ENCODE measurements around the gene PPP1R13B.

Gene PPP1R13B

GRCh38 chr14:103708750-103709187 lies 138.6 kb downstream of the PPP1R13B start:
- H3K9me3 ChIP-seq (ENCODE audit: insufficient read depth, low read length): no peaks in the 10 kb centered on the region
- H3K36me3 ChIP-seq (ENCODE audit: insufficient read depth, insufficient read length, low read length): peaks cover 93% of the 10 kb centered on the region
- DNase-seq (ENCODE audit: low read depth, low spot score): no peak
- H3K27me3 ChIP-seq (ENCODE audit: insufficient read depth, insufficient read length): no peaks in the 10 kb centered on the region
- H3K4me1 ChIP-seq (ENCODE audit: insufficient read depth, insufficient read length): peaks cover 18% of the 10 kb centered on the region
- H3K4me3 ChIP-seq (ENCODE audit: insufficient read length, low read depth): no peak overlapping the region
- TF ChIP-seq ZNF274 (IDR thresholded peaks at IDR 0.05; ENCODE audit: low read depth, low read length) (no peak), SUZ12 (IDR thresholded peaks at IDR 0.05; ENCODE audit: extremely low read depth, insufficient read depth, insufficient read length) (no peak), YY1 (IDR thresholded peaks at IDR 0.05; ENCODE audit: insufficient read depth, insufficient read length) (no peak)
- H3K9ac ChIP-seq (ENCODE audit: insufficient read length, low read depth): no peak overlapping the region

- TF ChIP-seq ZNF274 (IDR thresholded peaks at IDR 0.05; ENCODE audit: low read depth, low read length) (no peak), YY1 (IDR thresholded peaks at IDR 0.05; ENCODE audit: insufficient read depth, insufficient read length) (no peak), SUZ12 (IDR thresholded peaks at IDR 0.05; ENCODE audit: extremely low read depth, insufficient read depth, insufficient read length) (no peak)
- Histone ChIP-seq H3K4me1 (ENCODE audit: insufficient read depth, insufficient read length) (peaks cover 9% of the 10 kb centered on the region), H3K9me3 (ENCODE audit: insufficient read depth, low read length) (no peaks in the 10 kb centered on the region), H3K27me3 (ENCODE audit: insufficient read depth, insufficient read length) (no peaks in the 10 kb centered on the region), H3K36me3 (ENCODE audit: insufficient read depth, insufficient read length, low read length) (peaks cover 93% of the 10 kb centered on the region), H3K4me3 (ENCODE audit: insufficient read length, low read depth) (no peak overlapping the region), H3K9ac (ENCODE audit: insufficient read length, low read depth) (no peak overlapping the region)
- no peak for DNase-seq (ENCODE audit: low read depth, low spot score)
These were observed 139.8 kb downstream of the PPP1R13B start for GRCh38 chr14:103707329-103708263.

- Histone ChIP-seq H3K9me3 (ENCODE audit: insufficient read depth, low read length) (no peaks in the 10 kb centered on the region), H3K27me3 (ENCODE audit: insufficient read depth, insufficient read length) (no peaks in the 10 kb centered on the region), H3K4me3 (ENCODE audit: insufficient read length, low read depth) (no peak overlapping the region), H3K9ac (ENCODE audit: insufficient read length, low read depth) (no peak overlapping the region), H3K36me3 (ENCODE audit: insufficient read depth, insufficient read length, low read length) (peaks cover 93% of the 10 kb centered on the region), H3K4me1 (ENCODE audit: insufficient read depth, insufficient read length) (peaks cover 9% of the 10 kb centered on the region)
- no peak for TF ChIP-seq YY1 (IDR thresholded peaks at IDR 0.05; ENCODE audit: insufficient read depth, insufficient read length)
- TF ChIP-seq ZNF274 (IDR thresholded peaks at IDR 0.05; ENCODE audit: low read depth, low read length): no peak
- no peak for TF ChIP-seq SUZ12 (IDR thresholded peaks at IDR 0.05; ENCODE audit: extremely low read depth, insufficient read depth, insufficient read length)
- no peak for DNase-seq (ENCODE audit: low read depth, low spot score)
These were observed 140.6 kb downstream of the PPP1R13B start for GRCh38 chr14:103706551-103707328.

- no peaks in the 10 kb centered on the region for H3K9me3 ChIP-seq (ENCODE audit: insufficient read depth, low read length)
- no peak overlapping the region for H3K9ac ChIP-seq (ENCODE audit: insufficient read length, low read depth)
- no peak for DNase-seq (ENCODE audit: low read depth, low spot score)
- peaks cover 89% of the 10 kb centered on the region for H3K36me3 ChIP-seq (ENCODE audit: insufficient read depth, insufficient read length, low read length)
- H3K4me3 ChIP-seq (ENCODE audit: insufficient read length, low read depth): no peak overlapping the region
- H3K4me1 ChIP-seq (ENCODE audit: insufficient read depth, insufficient read length): peaks cover 6% of the 10 kb centered on the region
- no peak for TF ChIP-seq SUZ12 (IDR thresholded peaks at IDR 0.05; ENCODE audit: extremely low read depth, insufficient read depth, insufficient read length)
- no peak for TF ChIP-seq ZNF274 (IDR thresholded peaks at IDR 0.05; ENCODE audit: low read depth, low read length)
- TF ChIP-seq YY1 (IDR thresholded peaks at IDR 0.05; ENCODE audit: insufficient read depth, insufficient read length): no peak
- H3K27me3 ChIP-seq (ENCODE audit: insufficient read depth, insufficient read length): no peaks in the 10 kb centered on the region
These were observed 141.7 kb downstream of the PPP1R13B start for GRCh38 chr14:103705504-103706284.

- Histone ChIP-seq H3K4me3 (ENCODE audit: insufficient read length, low read depth) (no peak overlapping the region), H3K27me3 (ENCODE audit: insufficient read depth, insufficient read length) (no peaks in the 10 kb centered on the region), H3K9ac (ENCODE audit: insufficient read length, low read depth) (no peak overlapping the region), H3K9me3 (ENCODE audit: insufficient read depth, low read length) (no peaks in the 10 kb centered on the region), H3K4me1 (ENCODE audit: insufficient read depth, insufficient read length) (peaks cover 6% of the 10 kb centered on the region), H3K36me3 (ENCODE audit: insufficient read depth, insufficient read length, low read length) (peaks cover 93% of the 10 kb centered on the region)
- TF ChIP-seq YY1 (IDR thresholded peaks at IDR 0.05; ENCODE audit: insufficient read depth, insufficient read length) (no peak), SUZ12 (IDR thresholded peaks at IDR 0.05; ENCODE audit: extremely low read depth, insufficient read depth, insufficient read length) (no peak), ZNF274 (IDR thresholded peaks at IDR 0.05; ENCODE audit: low read depth, low read length) (no peak)
- DNase-seq (ENCODE audit: low read depth, low spot score): no peak
These were observed 142.3 kb downstream of the PPP1R13B start for GRCh38 chr14:103705118-103705503.

GRCh38 chr14:103704708-103705107 lies 142.7 kb downstream of the PPP1R13B start:
- no peak for DNase-seq (ENCODE audit: low read depth, low spot score)
- no peak overlapping the region for H3K4me3 ChIP-seq (ENCODE audit: insufficient read length, low read depth)
- peaks cover 94% of the 10 kb centered on the region for H3K36me3 ChIP-seq (ENCODE audit: insufficient read depth, insufficient read length, low read length)
- no peak for TF ChIP-seq YY1 (IDR thresholded peaks at IDR 0.05; ENCODE audit: insufficient read depth, insufficient read length)
- no peak for TF ChIP-seq ZNF274 (IDR thresholded peaks at IDR 0.05; ENCODE audit: low read depth, low read length)
- TF ChIP-seq SUZ12 (IDR thresholded peaks at IDR 0.05; ENCODE audit: extremely low read depth, insufficient read depth, insufficient read length): no peak
- H3K9me3 ChIP-seq (ENCODE audit: insufficient read depth, low read length): no peaks in the 10 kb centered on the region
- H3K27me3 ChIP-seq (ENCODE audit: insufficient read depth, insufficient read length): no peaks in the 10 kb centered on the region
- no peak overlapping the region for H3K9ac ChIP-seq (ENCODE audit: insufficient read length, low read depth)
- H3K4me1 ChIP-seq (ENCODE audit: insufficient read depth, insufficient read length): peaks cover 6% of the 10 kb centered on the region
